Muscle of leg (tissue), 11 donors: ENCODE data around the gene MLST8. TPM values are rescaled to one million over a fixed set of nuclear protein-coding genes. Genes with fewer than 3 reads are reported as not detected.

Source experiments
- DNase-seq: peaks from one replicate; pipeline ENCODE4 v3.0.0; 2013
- H3K27ac ChIP-seq: one replicate; pipeline ENCODE4 v1.5.1; 2013; ENCODE audit warnings: mild to moderate bottlenecking, low read length, control low read depth
- H3K27me3 ChIP-seq: one replicate; pipeline ENCODE4 v1.6.1; 2013; ENCODE audit warnings: low read length; ENCODE audit not compliant: control insufficient read depth, insufficient read depth
- H3K36me3 ChIP-seq: one replicate; pipeline ENCODE4 v1.6.1; 2013; ENCODE audit warnings: low read length; ENCODE audit not compliant: control insufficient read depth, insufficient read depth
- H3K4me1 ChIP-seq: one replicate; pipeline ENCODE4 v1.6.1; 2013; ENCODE audit warnings: low read length; ENCODE audit not compliant: control insufficient read depth, insufficient read depth
- H3K4me3 ChIP-seq: one replicate; pipeline ENCODE4 v1.5.1; 2013; ENCODE audit warnings: low read length, control low read depth
- H3K9me3 ChIP-seq: replicated peaks from 2 replicates; pipeline ENCODE4 v1.6.1; 2013; ENCODE audit warnings: low read depth, low read length; ENCODE audit not compliant: control insufficient read depth
- WGBS: methylation state at CpG from one replicate; pipeline ENCODE4 v1.1.5; 2013; ENCODE audit warnings: missing lambda C conversion rate; ENCODE audit not compliant: insufficient coverage; 5-methylcytosine and 5-hydroxymethylcytosine counted together
- polyA plus RNA-seq, 8 donors: library from polyadenylated mRNA; unstranded; fragments of 120-200 nt; gene quantifications; one replicate each; pipeline versions ENCODE4 v1.2.1 to v1.2.3, GENCODE V29; 2013; ENCODE audit warnings: inconsistent platforms in 1 of 8, low replicate concordance in 1 of 8; ENCODE audit not compliant: insufficient read length in 8 of 8, insufficient read depth in 1 of 8
- total RNA-seq: library from RNA; stranded (reverse); fragments of 120-200 nt; gene quantifications from one replicate; pipeline ENCODE4 v1.2.4, GENCODE V29; 2013

The MLST8 gene
- total and polyA plus RNA-seq, 9 donors, result 13.7 to 38.2 (median 33.5) TPM

GRCh38 chr16:2172688-2173335, 32.4 kb upstream of the MLST8 start:
- peaks cover 82% of the 10 kb centered on the region for H3K36me3 ChIP-seq
- WGBS, result 87% methylated on average over 27 of the region's 29 CpGs
- DNase-seq, result no peak
- no peaks in the 10 kb centered on the region for H3K27me3 ChIP-seq
- H3K27ac ChIP-seq, result no peak overlapping the region
- H3K9me3 ChIP-seq, result no peaks in the 10 kb centered on the region
- peaks cover 7% of the 10 kb centered on the region for H3K4me1 ChIP-seq
- H3K4me3 ChIP-seq, result no peak overlapping the region

GRCh38 chr16:2173366-2173765, 31.9 kb upstream of the MLST8 start:
- Histone ChIP-seq H3K36me3 (peaks cover 78% of the 10 kb centered on the region), H3K4me1 (peaks cover 7% of the 10 kb centered on the region), H3K4me3 (no peak overlapping the region), H3K27ac (no peak overlapping the region), H3K9me3 (no peaks in the 10 kb centered on the region), H3K27me3 (no peaks in the 10 kb centered on the region)
- no peak for DNase-seq
- 81% methylated on average over 9 of the region's 14 CpGs for WGBS

GRCh38 chr16:2173916-2174315, 31.3 kb upstream of the MLST8 start:
- Histone ChIP-seq H3K36me3 (peaks cover 73% of the 10 kb centered on the region), H3K4me1 (peaks cover 7% of the 10 kb centered on the region), H3K9me3 (no peaks in the 10 kb centered on the region), H3K4me3 (no peak overlapping the region), H3K27ac (no peak overlapping the region), H3K27me3 (no peaks in the 10 kb centered on the region)
- DNase-seq, result no peak
- 88% methylated on average over 3 of the region's 4 CpGs for WGBS

GRCh38 chr16:2174396-2175131, 30.7 kb upstream of the MLST8 start:
- no peak for DNase-seq
- Histone ChIP-seq H3K36me3 (peaks cover 71% of the 10 kb centered on the region), H3K9me3 (no peaks in the 10 kb centered on the region), H3K4me3 (no peak overlapping the region), H3K4me1 (peaks cover 4% of the 10 kb centered on the region), H3K27me3 (no peaks in the 10 kb centered on the region), H3K27ac (no peak overlapping the region)
- WGBS, result 95% methylated on average over 20 of the region's 21 CpGs

GRCh38 chr16:2175454-2175853, 29.8 kb upstream of the MLST8 start:
- 88% methylated on average over 10 of the region's 10 CpGs for WGBS
- no peaks in the 10 kb centered on the region for H3K27me3 ChIP-seq
- no peak overlapping the region for H3K27ac ChIP-seq
- H3K4me1 ChIP-seq, result no peaks in the 10 kb centered on the region
- DNase-seq, result no peak
- no peak overlapping the region for H3K4me3 ChIP-seq
- peaks cover 67% of the 10 kb centered on the region for H3K36me3 ChIP-seq
- H3K9me3 ChIP-seq, result no peaks in the 10 kb centered on the region

- peaks cover 61% of the 10 kb centered on the region for H3K36me3 ChIP-seq
- no peak for DNase-seq
- no peaks in the 10 kb centered on the region for H3K27me3 ChIP-seq
- WGBS, result 92% methylated on average over 22 of the region's 23 CpGs
- H3K4me3 ChIP-seq, result no peak overlapping the region
- no peaks in the 10 kb centered on the region for H3K4me1 ChIP-seq
- H3K9me3 ChIP-seq, result no peaks in the 10 kb centered on the region
- no peak overlapping the region for H3K27ac ChIP-seq
These were observed 29.2 kb upstream of the MLST8 start for GRCh38 chr16:2176047-2176446.

GRCh38 chr16:2177101-2177500, 28.2 kb upstream of the MLST8 start:
- Histone ChIP-seq H3K4me1 (no peaks in the 10 kb centered on the region), H3K27me3 (no peaks in the 10 kb centered on the region), H3K27ac (no peak overlapping the region), H3K36me3 (peaks cover 51% of the 10 kb centered on the region), H3K4me3 (no peak overlapping the region), H3K9me3 (no peaks in the 10 kb centered on the region)
- DNase-seq, result no peak
- 79% methylated on average over 17 of the region's 18 CpGs for WGBS

GRCh38 chr16:2177561-2177960, 27.7 kb upstream of the MLST8 start:
- no peak for DNase-seq
- Histone ChIP-seq H3K4me1 (no peaks in the 10 kb centered on the region), H3K9me3 (no peaks in the 10 kb centered on the region), H3K4me3 (no peak overlapping the region), H3K27ac (no peak overlapping the region), H3K27me3 (no peaks in the 10 kb centered on the region), H3K36me3 (peaks cover 48% of the 10 kb centered on the region)
- 84% methylated on average over 12 of the region's 20 CpGs for WGBS

- no peak overlapping the region for H3K27ac ChIP-seq
- WGBS, result 23% methylated on average over 102 of the region's 106 CpGs
- H3K4me1 ChIP-seq, result no peaks in the 10 kb centered on the region
- peak; percentile 68 for DNase-seq
- no peak overlapping the region for H3K4me3 ChIP-seq
- H3K36me3 ChIP-seq, result peaks cover 42% of the 10 kb centered on the region
- no peaks in the 10 kb centered on the region for H3K9me3 ChIP-seq
- H3K27me3 ChIP-seq, result no peaks in the 10 kb centered on the region
These were observed 26.7 kb upstream of the MLST8 start for GRCh38 chr16:2178321-2179106.

- Histone ChIP-seq H3K4me1 (no peaks in the 10 kb centered on the region), H3K27me3 (no peaks in the 10 kb centered on the region), H3K27ac (no peak overlapping the region), H3K9me3 (no peaks in the 10 kb centered on the region), H3K4me3 (no peak overlapping the region), H3K36me3 (peaks cover 37% of the 10 kb centered on the region)
- no peak for DNase-seq
- 22% methylated on average over 44 of the region's 50 CpGs for WGBS
These were observed 26.1 kb upstream of the MLST8 start for GRCh38 chr16:2179107-2179501.
